Kidney epithelial cell (primary cell): Measurements from ENCODE around the gene MEDAG. TPM values are rescaled to one million over a fixed set of nuclear protein-coding genes. Genes with fewer than 3 reads are reported as not detected.

Experiments used
- DNase-seq: peaks from one replicate; pipeline ENCODE4 v3.0.0-alpha.2; 2010; ENCODE audit warnings: low read depth
- H3K27me3 ChIP-seq: 2 replicates; pipeline ENCODE4 v1.6.0; 2011; ENCODE audit warnings: low read length; ENCODE audit not compliant: control insufficient read depth, insufficient read depth
- H3K36me3 ChIP-seq: 2 replicates; pipeline ENCODE4 v1.5.1; 2011; ENCODE audit warnings: low read length; ENCODE audit not compliant: control insufficient read depth, insufficient read depth
- H3K4me3 ChIP-seq: 2 replicates; pipeline ENCODE4 v1.5.1; 2011; ENCODE audit warnings: low read depth, mild to moderate bottlenecking, control low read depth, low read length
- CTCF ChIP-seq: IDR thresholded peaks from 2 replicates; pipeline ENCODE4 v1.5.1; 2011; ENCODE audit warnings: mild to moderate bottlenecking, moderate library complexity, low read length, control low read depth, inconsistent platforms; ENCODE audit not compliant: insufficient read depth, poor library complexity, severe bottlenecking
- total RNA-seq: library from RNA; depleted of rRNA; stranded (reverse); fragments of >200 nt; gene quantifications from 2 replicates; pipeline ENCODE4 v1.2.3, GENCODE V29; 2015

The MEDAG gene
- total RNA-seq, 1 donor from 2014 or later = 3.2 TPM

GRCh38 chr13:30971575-30971974 is 65.5 kb downstream of the MEDAG start:
- Histone ChIP-seq H3K4me3 (no peak overlapping the region), H3K36me3 (no peaks in the 10 kb centered on the region), H3K27me3 (no peaks in the 10 kb centered on the region)
- DNase-seq = no peak
- TF ChIP-seq CTCF = no peak

GRCh38 chr13:30972888-30973377 is 66.9 kb downstream of the MEDAG start:
- H3K36me3 ChIP-seq = no peaks in the 10 kb centered on the region
- H3K4me3 ChIP-seq = no peak overlapping the region
- no peak for DNase-seq
- H3K27me3 ChIP-seq = no peaks in the 10 kb centered on the region
- TF ChIP-seq CTCF = no peak

GRCh38 chr13:30974350-30974749 is 68.3 kb downstream of the MEDAG start:
- Histone ChIP-seq H3K27me3 (no peaks in the 10 kb centered on the region), H3K36me3 (no peaks in the 10 kb centered on the region), H3K4me3 (no peak overlapping the region)
- no peak for DNase-seq
- no peak for TF ChIP-seq CTCF

Other genes with a start within 250 kb of the MEDAG start
- 85.4 and 96.0 TPM in 2 replicates for gene ALOX5AP, start 170.7 kb upstream of the MEDAG start, total RNA-seq
- gene TEX26, start 26.4 kb downstream of the MEDAG start, total RNA-seq = not detected in 2 replicates